HG03558 (cell line): ENCODE measurements around the gene TIGAR.

ENCODE experiments used
- ATAC-seq: cut with Tn5 transposase; IDR thresholded peaks from one replicate; pipeline ENCODE4 v1.9.1; 2021; ENCODE audit warnings: moderate number of reproducible peaks; ENCODE audit not compliant: unreplicated experiment; ENCODE audit errors: extremely low read depth

The TIGAR gene

DNA sequence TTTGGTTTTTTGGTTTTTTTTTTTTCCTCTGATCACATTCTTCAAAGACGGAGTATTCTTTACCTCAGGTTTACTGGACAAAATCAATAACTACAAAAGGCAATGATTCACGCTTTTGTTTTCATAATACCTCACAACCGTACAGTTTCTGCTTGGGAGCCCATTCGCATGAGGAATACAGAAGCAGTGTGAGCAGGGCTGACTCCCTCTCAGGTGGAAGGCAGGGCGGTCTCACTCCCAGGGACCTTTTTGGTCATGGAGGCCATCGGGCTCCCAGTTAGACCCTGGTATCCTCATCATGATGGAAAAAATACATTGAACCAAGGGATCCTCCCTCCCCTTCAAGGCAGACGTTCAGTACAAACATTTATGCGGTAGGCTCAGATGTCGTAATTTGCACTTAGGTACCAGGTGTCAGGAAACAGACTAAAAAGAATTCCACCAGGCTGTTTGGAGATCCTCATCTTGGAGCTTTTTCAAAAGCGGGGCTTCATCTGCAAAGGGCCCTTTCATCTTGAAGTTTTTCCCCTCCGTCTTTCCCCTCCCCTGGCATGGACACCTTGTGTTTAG lies 19.0 kb upstream of the TIGAR start:
- no peak for ATAC-seq

DNA sequence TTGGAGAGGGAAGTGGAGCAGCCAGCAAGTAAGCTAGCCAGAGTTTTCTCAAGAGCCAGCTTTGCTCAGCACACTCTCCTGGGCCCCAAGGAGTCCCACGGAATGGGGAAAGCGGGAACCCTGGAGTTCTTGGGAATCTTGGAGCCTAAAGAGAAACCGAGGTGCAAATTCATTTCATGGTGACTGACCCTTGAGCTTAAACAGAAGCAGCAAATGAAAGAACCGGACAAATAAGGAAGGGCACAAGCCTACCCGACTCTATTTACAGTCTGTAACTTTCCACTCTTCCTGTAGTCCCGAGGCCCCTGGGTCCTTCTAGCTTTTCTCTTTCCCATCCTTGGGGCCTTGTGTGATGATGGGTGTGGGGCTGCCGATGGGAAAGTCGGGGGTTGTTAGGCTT lies 18.1 kb upstream of the TIGAR start:
- ATAC-seq, result no peak

DNA sequence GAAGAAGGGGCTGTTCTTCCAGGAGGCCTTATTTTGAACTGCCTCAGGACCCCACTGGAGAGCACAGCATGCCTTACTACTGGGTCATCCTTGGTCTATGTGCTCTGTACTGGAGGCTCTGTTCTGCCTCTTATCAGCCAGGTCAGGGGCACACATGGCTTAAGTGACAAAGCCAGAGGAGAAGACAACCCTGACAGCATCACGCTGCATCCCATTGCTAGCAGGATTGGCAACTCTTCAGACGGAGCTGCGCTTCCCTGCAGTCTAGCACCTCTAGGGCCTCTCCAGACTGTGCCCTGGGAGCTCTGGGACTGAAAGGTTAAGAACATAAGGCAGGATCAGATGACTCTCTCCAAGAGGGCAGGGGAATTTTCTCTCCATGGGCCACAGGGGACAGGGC lies 17.3 kb upstream of the TIGAR start:
- no peak for ATAC-seq

DNA sequence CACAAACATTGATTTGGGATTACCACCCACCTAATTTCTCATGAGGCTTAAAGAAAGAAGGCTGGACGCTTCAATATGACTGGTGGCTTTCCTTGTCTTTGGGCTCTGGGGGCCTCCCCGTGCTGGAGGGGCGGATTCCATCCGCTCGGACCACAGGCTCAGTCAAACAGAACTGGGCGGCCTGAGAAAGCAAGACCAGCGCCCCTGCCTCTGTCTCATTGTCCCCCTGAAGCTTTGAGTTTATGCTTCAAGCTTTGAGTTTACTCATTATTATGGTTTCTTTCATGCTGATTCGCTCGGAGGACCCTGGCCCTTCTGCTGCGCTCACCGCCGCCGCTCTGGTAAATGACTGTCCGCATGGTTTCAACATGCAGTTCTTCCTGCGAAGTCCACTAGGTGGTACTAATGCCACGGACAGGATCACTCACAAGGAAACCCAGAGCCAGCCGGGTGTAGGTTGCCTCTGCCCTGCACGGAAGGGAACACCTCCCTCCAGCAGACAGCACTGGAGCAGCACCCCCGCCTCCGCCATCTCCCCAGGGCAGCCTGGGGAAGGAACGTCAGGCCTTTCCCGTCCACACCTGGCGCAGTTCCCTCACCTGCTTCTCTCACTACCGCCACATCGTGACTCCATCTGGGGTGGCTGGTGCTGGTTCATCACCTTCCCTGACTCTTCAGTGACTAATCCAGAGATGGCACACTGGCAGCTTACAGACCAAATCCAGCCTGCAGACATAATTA lies 13.2 kb upstream of the TIGAR start:
- ATAC-seq, result no peak

DNA sequence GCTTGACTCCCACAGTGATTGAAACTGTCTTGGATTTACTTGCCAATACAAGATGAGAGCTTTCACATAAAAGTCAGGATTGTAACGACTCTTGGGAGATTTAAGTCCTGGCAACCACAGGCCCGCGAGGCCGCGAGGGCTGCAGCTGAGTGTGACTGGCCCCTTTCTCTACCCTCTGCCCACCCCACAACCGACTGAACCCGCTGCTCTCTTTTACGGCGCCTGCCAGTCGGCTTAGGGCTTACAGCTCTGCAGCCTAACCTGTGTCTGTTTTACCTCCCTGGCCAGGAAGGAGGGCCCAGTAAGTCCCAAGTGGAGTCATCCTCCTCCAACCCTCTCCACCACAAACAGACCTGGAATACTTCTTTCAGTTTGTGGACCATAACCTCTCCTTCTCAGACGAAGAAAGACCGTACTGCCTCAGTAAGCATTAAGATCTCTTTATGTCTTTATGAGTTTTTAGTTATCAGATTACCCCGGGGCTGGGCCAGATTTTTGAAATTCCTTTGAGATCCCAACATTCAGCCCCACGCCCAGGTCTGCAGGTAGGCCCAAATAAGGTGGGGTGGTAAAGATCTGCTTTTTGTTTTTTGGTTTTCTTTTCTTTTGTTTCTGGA lies 12.6 kb upstream of the TIGAR start:
- no peak for ATAC-seq

DNA sequence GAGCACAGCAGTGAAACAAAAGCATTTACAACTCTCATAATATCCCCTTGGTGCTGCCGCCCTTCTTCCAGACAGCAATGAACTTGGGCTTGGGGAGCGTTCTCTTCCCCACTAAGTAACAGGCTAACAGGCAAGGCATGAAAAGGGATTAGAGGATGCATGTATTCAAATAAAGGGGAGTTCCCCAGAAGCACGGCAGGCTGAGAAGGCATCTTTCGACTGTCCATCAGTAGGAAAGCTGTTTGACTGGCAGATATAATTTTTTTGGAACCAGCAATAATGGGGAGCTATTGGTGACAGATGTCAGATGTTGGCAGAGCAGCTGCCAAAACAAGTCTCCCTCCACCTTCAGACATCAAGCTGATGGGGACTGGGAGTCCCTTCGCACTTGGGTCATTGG lies 9.2 kb upstream of the TIGAR start:
- ATAC-seq, result no peak

DNA sequence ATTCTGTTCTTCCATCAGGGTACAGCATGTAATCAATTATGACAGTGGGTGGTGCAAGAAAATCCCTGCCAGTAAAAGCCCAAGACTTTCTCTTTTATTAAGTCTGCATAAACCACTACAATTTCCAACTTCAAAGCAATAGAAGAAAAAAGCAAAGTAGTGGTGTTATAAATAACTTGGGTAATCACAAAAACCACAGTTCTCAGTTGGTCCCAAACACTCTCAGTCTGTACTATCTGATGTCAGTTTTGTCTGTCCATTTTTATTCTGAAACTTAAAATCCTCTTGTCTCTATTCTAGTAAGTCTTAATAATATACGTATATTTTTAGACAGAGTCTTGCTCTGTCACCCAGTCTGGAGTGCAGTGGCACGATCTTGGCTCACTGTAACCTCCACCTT lies 8.8 kb upstream of the TIGAR start:
- no peak for ATAC-seq

DNA sequence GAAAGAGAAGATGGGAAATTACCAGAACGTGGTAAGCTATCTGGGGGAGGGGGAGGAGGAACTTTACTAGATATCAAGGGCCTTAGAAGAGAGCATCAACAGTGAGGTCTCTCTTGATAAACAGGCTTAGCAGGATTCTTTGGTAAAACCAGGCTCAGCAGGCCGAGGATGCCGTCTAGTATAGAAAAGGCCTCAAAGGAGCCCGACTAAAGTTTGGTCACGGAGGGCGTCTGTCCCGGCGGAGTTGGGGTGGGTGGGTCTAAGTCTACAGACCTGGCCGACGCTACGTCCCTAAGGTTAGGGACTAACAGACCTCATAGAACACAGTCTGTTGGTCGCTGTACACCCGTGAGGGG lies 538 bp upstream of the TIGAR start:
- ATAC-seq, result no peak

DNA sequence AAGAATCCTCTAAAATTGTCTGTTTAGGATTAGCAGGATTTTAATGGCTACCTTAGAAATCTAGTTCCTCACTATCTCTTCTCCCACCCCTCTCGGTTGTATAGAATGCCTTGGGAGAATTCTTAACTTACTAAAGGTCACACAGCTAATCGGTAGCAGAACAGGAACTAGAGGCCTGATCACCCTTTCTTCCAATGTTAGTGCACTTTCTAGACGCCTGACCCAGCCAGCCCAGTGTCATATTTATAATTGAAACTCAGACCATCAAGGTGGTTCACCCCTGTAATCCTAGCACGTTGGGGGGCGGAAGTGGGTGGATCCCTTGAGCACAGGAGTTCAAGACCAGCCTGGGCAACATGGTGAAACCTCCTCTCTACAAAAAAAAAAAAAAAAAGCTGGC lies 1.7 kb downstream of the TIGAR start:
- no peak for ATAC-seq

DNA sequence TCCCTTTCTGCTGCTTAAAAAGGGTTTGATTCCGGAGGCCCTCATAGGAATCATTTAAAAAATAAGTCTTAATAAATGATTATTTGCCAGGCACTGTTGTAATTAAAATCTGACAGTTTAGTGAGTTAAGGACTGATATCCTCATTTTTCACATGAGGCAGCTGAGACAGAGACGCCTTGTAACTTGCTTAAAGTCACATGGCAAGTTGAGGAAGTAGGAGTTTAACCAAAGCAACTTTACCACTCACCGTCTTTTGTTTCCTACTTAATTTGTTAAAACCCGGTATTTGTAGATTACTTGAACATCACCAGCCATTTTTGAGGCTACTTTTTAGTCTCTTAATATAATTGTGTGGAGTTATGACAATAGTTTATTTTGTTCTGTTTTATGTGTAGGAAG lies 2.4 kb downstream of the TIGAR start:
- ATAC-seq, result no peak

DNA sequence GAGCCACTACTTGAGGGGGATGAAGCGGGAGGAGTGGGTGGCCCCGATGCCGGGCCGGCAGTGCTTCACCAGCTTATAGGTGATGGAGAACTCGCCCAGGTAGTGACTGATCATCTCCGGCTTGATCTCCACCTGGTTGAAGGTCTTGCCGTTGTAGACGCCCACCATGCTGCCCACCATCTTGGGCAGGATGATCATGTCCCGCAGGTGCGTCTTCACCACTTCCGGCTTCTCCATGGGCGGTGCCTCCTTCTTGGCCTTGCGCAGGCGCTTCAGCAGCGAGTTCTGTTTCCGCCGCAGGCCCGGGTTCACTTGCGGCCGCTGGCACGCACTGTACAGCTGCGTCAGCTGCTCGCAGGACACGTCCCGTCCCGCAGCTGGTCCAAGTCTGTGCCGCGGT lies 3.4 kb downstream of the TIGAR start:
- no peak for ATAC-seq

DNA sequence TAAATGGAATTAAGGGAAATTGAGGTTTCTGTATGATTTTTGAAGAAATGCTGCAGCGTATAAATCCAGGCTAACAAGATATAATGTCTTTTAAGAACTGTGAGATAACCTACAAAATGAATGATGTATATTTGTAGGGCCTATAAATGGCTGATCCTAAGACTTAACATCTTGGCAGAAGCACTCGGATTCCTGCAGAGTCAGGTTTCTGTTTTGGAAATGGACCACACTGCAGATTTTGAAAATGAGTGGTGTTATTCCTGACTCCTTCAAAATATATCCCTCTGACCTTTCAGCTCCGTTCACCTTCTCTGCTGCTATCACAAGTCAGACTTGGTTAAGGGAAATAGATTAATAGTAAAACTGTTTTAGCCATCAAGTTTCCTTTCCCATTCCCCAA lies 5.0 kb downstream of the TIGAR start:
- no peak for ATAC-seq

DNA sequence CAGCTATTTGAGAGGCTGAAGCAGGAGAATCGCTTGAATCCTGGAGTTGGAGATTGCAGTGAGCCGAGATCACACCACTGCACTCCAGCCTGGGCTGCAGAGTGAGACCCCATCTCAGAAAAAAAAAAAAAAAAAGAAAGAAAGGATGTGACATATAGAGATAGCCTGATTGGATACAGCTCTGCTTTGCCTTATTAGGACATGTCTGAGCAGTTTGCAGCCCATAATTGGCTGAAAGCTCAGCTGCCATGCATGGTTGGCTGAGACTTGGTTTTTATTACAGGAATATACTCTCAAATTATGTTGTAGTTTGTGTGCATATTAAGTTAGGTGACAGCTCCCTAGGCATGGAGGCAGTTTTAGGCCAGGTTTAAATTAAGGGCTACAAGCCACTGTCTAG lies 6.3 kb downstream of the TIGAR start:
- ATAC-seq, result no peak

DNA sequence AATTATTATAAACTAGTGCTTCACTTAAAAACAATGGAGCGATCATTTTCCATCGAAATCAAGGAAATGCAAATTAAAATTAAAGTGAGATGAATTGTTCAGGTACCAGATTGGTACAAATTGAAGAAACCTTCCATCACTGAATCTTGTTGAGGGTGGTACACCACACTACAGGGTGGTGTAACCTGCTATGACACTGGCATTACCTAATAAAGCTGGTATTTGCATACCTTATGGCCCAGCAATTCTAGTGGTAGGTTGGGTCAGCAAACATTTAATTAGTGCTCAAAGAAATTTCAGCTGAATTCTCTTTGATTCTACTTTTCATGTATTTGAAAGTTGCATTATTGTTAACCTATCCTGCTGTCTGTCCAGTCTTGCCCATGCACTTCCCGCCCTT lies 9.2 kb downstream of the TIGAR start:
- no peak for ATAC-seq

DNA sequence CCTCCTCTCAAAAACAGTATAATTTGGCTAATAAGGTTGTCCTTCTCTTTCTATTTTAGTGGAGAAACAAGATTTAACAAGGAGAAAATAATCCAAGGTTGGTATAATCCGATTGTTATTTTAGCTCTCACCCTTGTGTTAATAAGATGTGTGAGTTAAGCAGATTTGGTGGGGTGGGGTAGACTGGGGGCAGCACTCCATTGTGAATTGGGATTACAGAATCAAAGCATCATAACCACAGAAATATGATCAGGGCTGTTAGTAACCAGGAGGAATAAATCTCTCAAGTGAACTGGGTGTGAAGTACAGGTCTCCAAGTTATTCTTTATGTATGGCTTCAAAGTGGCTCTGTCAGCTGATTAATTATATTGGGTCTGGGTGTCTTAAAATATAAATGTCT lies 10.2 kb downstream of the TIGAR start:
- ATAC-seq, result no peak

DNA sequence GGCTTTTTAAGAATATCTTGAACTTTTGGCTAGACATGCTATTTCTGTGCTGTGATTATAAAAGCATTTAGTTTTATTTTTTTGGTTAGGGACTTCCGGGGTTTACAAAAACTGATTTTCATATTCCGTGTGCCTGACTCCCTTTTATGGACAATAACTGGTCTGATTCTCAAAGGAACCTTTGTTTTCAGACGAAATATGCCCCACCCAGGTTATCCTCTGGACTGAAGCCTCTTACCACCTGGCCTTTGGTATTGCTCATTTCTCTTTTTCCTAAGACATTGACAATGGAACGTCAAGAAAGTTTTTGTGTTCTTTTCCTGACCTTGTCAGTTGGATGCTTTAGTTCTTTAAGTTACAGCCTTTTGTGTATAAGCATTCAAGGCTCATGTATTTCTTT lies 10.8 kb downstream of the TIGAR start:
- ATAC-seq, result no peak

DNA sequence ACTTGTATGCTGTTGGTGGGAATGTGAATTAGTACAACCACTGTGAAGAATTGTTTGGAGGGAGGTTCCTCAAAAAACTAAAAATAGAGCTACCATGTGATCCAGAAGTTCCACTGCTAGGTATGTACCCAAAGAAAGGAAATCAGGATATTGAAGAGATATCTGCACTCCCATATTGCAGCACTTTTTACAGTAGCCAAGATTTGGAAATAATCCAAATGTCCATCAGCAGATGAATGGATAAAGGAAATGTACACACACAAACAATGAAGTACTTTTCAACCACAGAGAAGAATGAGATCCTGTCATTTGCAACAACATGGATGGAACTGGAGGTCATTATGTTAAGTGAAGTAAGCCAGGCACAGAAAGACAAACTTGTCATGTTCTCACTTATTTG lies 25.9 kb downstream of the TIGAR start:
- ATAC-seq, result no peak

DNA sequence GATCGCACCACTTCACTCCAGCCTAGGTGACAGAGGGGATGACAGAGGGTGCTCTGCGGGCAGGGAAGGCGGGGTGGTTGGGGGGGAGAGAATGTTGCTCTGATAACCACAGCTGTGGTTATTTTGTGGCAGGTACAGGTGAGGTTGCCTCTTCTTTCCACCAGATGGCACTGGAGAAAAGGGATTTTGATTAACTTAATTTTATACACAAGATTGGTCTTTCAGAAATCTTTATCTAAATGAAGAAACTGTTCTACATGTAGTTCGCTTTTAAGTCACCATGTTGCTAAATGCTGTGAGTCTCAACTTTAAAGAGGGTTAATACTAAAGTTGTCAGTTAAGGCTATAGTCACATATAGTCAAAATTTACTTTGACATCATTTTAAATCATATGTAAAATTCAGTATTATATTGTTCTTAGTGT lies 32.8 kb downstream of the TIGAR start:
- ATAC-seq, result no peak

DNA sequence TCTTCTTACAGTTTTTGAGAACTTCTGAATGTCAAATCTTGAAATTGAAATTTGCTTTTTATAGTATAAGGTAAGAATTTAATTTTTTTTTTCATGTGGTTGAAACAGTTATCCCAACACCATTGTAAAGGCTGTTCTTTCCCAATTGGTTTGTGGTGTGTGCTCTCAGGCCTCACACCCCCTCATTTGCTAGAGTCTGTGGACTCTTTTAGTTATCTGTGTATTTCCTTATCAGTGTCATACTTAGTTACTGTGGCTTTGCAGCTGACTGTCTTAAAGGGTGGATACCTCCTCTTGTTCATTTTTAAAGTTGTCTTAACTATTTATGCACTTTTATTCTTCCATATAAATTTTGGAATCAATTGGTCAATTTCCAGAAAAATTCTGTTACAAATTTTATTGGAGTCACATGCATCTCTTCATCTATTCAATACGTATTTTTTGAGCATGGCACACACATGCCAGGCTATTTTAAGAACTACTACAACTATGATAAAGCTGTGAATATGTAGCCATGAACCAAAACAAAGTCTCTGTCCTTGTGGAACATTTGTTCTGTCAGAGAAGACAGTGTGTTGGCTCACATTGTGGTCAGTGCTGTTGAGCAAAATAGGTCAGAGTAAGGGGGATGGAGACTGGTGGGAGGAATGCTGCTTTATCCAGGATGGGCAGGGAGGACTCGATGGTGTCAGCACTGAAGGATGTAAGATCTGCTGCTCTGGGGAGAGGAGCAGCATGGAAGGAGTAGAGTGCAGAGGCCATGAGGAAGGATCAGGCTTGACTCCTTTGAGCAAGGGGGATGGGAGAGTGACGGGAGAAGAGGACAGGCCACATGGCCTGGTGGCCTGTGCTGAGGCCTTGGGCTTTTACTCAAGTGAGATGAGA lies 34.4 kb downstream of the TIGAR start:
- ATAC-seq, result no peak

DNA sequence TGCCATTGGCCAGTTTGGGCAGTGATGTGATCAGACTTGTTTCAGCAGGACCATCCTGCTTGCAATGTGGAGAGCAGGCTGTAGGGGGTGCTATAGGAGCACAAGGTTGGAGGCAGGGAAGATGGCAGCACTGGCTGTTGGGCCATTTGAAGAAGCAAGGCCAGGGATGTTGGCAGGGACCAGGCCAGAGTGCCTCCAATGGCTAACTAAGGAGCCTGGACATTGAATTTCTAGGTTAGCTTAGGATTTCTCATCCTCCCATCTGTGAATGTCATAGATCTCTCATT lies 35.0 kb downstream of the TIGAR start:
- ATAC-seq, result no peak

DNA sequence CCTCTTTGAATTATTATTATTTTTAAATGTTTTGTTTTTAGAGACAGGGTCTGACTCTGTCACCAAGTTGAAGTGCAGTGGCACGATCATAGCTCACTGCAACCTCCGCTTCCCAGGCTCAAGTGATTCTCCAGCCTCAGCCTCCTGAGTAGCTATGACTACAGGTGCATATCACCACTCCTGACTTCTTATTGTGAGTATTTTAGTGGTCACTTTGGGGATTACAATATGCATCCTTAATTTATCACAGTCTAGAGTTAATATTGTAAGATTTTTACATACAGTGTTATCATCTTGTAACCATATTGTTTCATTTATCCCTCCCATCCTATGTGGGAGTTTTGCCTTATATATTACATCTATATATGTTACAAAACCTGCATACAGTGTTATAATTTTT lies 45.1 kb downstream of the TIGAR start:
- ATAC-seq, result no peak
